HepG2 (cell line): ENCODE measurements around the gene SMTNL1. TPM values are rescaled to one million over a fixed set of nuclear protein-coding genes. Genes with fewer than 3 reads are reported as not detected.
A peak's percentile ranks its signal among the peaks of the same experiment; 100 is the strongest.

Experiments used
- ATRX ChIP-seq: sonication (generic); formaldehyde crosslinking; IDR thresholded peaks from 2 replicates; pipeline ENCODE4 v1.4.0; 2020; ENCODE audit warnings: missing genetic modification reagents, borderline replicate concordance
- CHCHD3 ChIP-seq: sonication (generic); formaldehyde crosslinking; IDR thresholded peaks from 2 replicates; pipeline ENCODE4 v1.8.0; 2022; ENCODE audit warnings: mild to moderate bottlenecking, missing genetic modification reagents, moderate library complexity
- CREB1 ChIP-seq, 2 experiments: fragments of 450-650 bp in 1 of 2; IDR thresholded peaks; 2 replicates each; pipeline ENCODE4 v1.6.1; 2016 to 2017; ENCODE audit warnings: control low read depth in 1 of 2, mild to moderate bottlenecking in 1 of 2, missing compliant biosample characterization in 1 of 2, missing genetic modification characterization in 1 of 2
- DRAP1 ChIP-seq: IDR thresholded peaks from 2 replicates; pipeline ENCODE4 v1.6.1; 2016; ENCODE audit warnings: missing genetic modification reagents, missing compliant biosample characterization
- FOXP1 ChIP-seq, 2 experiments: fragments of 450-650 bp in 1 of 2; IDR thresholded peaks; 2 replicates each; pipeline ENCODE4 v1.6.1; 2017 to 2018; ENCODE audit warnings: antibody characterized with exemption in 1 of 2
- GABPB1 ChIP-seq: IDR thresholded peaks from 2 replicates; pipeline ENCODE4 v1.6.1; 2016; ENCODE audit warnings: mild to moderate bottlenecking, missing genetic modification reagents, moderate library complexity, missing compliant biosample characterization
- HDAC2 ChIP-seq: sonication (generic); formaldehyde crosslinking; IDR thresholded peaks from 2 replicates; pipeline ENCODE4 v1.4.0; 2020; ENCODE audit warnings: missing genetic modification reagents
- HMG20A ChIP-seq: IDR thresholded peaks from 2 replicates; pipeline ENCODE4 v1.6.1; 2016; ENCODE audit warnings: borderline replicate concordance
- KAT2B ChIP-seq: fragments of 150-350 bp; IDR thresholded peaks from 2 replicates; pipeline ENCODE4 v1.6.1; 2014; ENCODE audit warnings: low read depth, low read length, borderline replicate concordance
- MIER3 ChIP-seq: IDR thresholded peaks from 2 replicates; pipeline ENCODE4 v1.6.1; 2016; ENCODE audit warnings: missing compliant biosample characterization, borderline replicate concordance
- NONO ChIP-seq, 2 experiments: fragments of 450-650 bp in 1 of 2; sonication (generic) in 1 of 2; formaldehyde crosslinking in 1 of 2; IDR thresholded peaks in 1 of 2; conservative IDR thresholded peaks in 1 of 2; 2 replicates each; pipeline versions ENCODE4 v1.6.1 to v1.8.0; 2017 to 2022; ENCODE audit warnings: mild to moderate bottlenecking in 1 of 2, missing genetic modification reagents in 1 of 2, moderate library complexity in 1 of 2
- PCBP2 ChIP-seq: fragments of 200-400 bp; formaldehyde crosslinking; optimal IDR thresholded peaks from 2 replicates; pipeline ENCODE3; 2018; ENCODE audit warnings: low read length, low read depth; ENCODE audit not compliant: poor library complexity, severe bottlenecking
- PHF8 ChIP-seq: sonication (generic); formaldehyde crosslinking; IDR thresholded peaks from 2 replicates; pipeline ENCODE4 v1.5.0; 2020; ENCODE audit warnings: missing genetic modification reagents
- RAD51 ChIP-seq: fragments of 450-650 bp; IDR thresholded peaks from 2 replicates; pipeline ENCODE4 v1.6.1; 2016; ENCODE audit warnings: borderline replicate concordance
- RXRB ChIP-seq: IDR thresholded peaks from 2 replicates; pipeline ENCODE4 v1.6.1; 2016; ENCODE audit warnings: borderline replicate concordance, missing genetic modification reagents, missing compliant biosample characterization
- SMC3 ChIP-seq: IDR thresholded peaks from 2 replicates; pipeline ENCODE4 v1.6.1; 2011; ENCODE audit warnings: low read length, improper control_type of control experiment
- SP2 ChIP-seq: sonication (generic); formaldehyde crosslinking; IDR thresholded peaks from 2 replicates; pipeline ENCODE4 v1.5.1; 2020; ENCODE audit warnings: mild to moderate bottlenecking, missing genetic modification reagents
- SP4 ChIP-seq: sonication (generic); formaldehyde crosslinking; IDR thresholded peaks from 2 replicates; pipeline ENCODE4 v1.8.1; 2023; ENCODE audit warnings: mild to moderate bottlenecking, missing genetic modification reagents
- YEATS4 ChIP-seq: sonication (generic); formaldehyde crosslinking; IDR thresholded peaks from 2 replicates; pipeline ENCODE4 v1.4.0; 2020; ENCODE audit warnings: missing genetic modification reagents, borderline replicate concordance
- ZFP36L2 ChIP-seq: sonication (generic); formaldehyde crosslinking; IDR thresholded peaks from 2 replicates; pipeline ENCODE4 v1.4.0; 2020; ENCODE audit warnings: missing genetic modification reagents
- ZMYM4 ChIP-seq: sonication (generic); formaldehyde crosslinking; IDR thresholded peaks from 2 replicates; pipeline ENCODE4 v1.8.1; 2023; ENCODE audit warnings: mild to moderate bottlenecking, missing genetic modification reagents
- ZNF44 ChIP-seq: sonication (generic); formaldehyde crosslinking; IDR thresholded peaks from 2 replicates; pipeline ENCODE4 v1.5.1; 2020; ENCODE audit warnings: mild to moderate bottlenecking, missing genetic modification reagents
- ZNF598 ChIP-seq: sonication (generic); formaldehyde crosslinking; IDR thresholded peaks from 2 replicates; pipeline ENCODE4 v1.5.1; 2020; ENCODE audit warnings: mild to moderate bottlenecking, missing genetic modification reagents, borderline replicate concordance
- ZNF607 ChIP-seq: sonication (generic); formaldehyde crosslinking; IDR thresholded peaks from 2 replicates; pipeline ENCODE4 v1.5.1; 2020; ENCODE audit warnings: missing genetic modification reagents, mild to moderate bottlenecking, borderline replicate concordance
- polyA plus RNA-seq, 8 experiments: library from polyadenylated mRNA; depleted of rRNA in 3 of 8; stranded (reverse) in 7 of 8; unstranded in 1 of 8; fragments of >200 nt; fragmentation: Illumina TruSeq in 4 of 8; extraction: Trizol in 4 of 8; gene quantifications; 2 replicates each; pipeline versions ENCODE4 v1.2.1 to v1.2.3, GENCODE V29; 2011 to 2016; ENCODE audit warnings: low read depth in 4 of 8, missing spikeins in 1 of 8, mixed read lengths in 1 of 8; ENCODE audit not compliant: insufficient read depth in 1 of 8
- total RNA-seq, 5 experiments: library from RNA; depleted of rRNA; stranded (reverse); fragments of >200 nt; fragmentation: Illumina TruSeq; extraction: Trizol; gene quantifications; 2 replicates each; pipeline ENCODE4 v1.2.3, GENCODE V29; 2016; ENCODE audit warnings: low read depth in 1 of 5
- TF ChIP-seq, protein P1 (sequence below): sonication (generic); formaldehyde crosslinking; IDR thresholded peaks from 2 replicates; pipeline ENCODE4 v1.9.0; 2022; ENCODE audit warnings: missing genetic modification reagents, mild to moderate bottlenecking, borderline replicate concordance
- TF ChIP-seq, protein P2 (sequence below): sonication (generic); formaldehyde crosslinking; IDR thresholded peaks from 2 replicates; pipeline ENCODE4 v1.4.0; 2020; ENCODE audit warnings: missing genetic modification reagents

Gene SMTNL1
- total and polyA plus RNA-seq, 2 of the 13 experiments (the other 11 are each of a cell fraction or from before 2014, with no cell fraction given) = 0.04 TPM; not detected in 1

- TF ChIP-seq HDAC2 (CRISPR knock-in tag) (0 out of 2 replicates have a peak, but pooled peaks have one; percentile 21), SP4 (CRISPR knock-in tag) (peak; percentile 65; the same call in 1 of the 2 replicates), ZMYM4 (CRISPR knock-in tag) (peak; percentile 58; the same call in 1 of the 2 replicates), CREB1 (IDR thresholded peaks at IDR 0.05) (no peak), CREB1 (CRISPR knock-in tag; IDR thresholded peaks at IDR 0.05) (no peak), SMC3 (no peak), PCBP2 (no peak), RAD51 (no peak), ATRX (no peak), PHF8 (0 out of 2 replicates have a peak, but pooled peaks have one; percentile 34), RXRB (CRISPR knock-in tag) (peak; percentile 26; the same call in 1 of the 2 replicates), ZNF607 (CRISPR knock-in tag) (no peak), CHCHD3 (no peak), SP2 (CRISPR knock-in tag) (peak; percentile 25; the same call in 1 of the 2 replicates), ZFP36L2 (CRISPR knock-in tag) (no peak), KAT2B (no peak), DRAP1 (CRISPR knock-in tag) (0 out of 2 replicates have a peak, but pooled peaks have one; percentile 42), HMG20A (CRISPR knock-in tag) (no peak), YEATS4 (CRISPR knock-in tag) (0 out of 2 replicates have a peak, but pooled peaks have one; percentile 33), ZNF44 (CRISPR knock-in tag) (no peak), GABPB1 (CRISPR knock-in tag) (peak; percentile 56; the same call in 1 of the 2 replicates), ZNF598 (CRISPR knock-in tag) (no peak), NONO (IDR thresholded peaks at IDR 0.05) (no peak), NONO (CRISPR knock-in tag; conservative IDR thresholded peaks at IDR 0.05) (peak; percentile 42; the same call in 1 of the 2 replicates), FOXP1 (IDR thresholded peaks at IDR 0.05) (no peak), FOXP1 (CRISPR knock-in tag; IDR thresholded peaks at IDR 0.05) (no peak), MIER3 (CRISPR knock-in tag) (no peak)
- TF ChIP-seq, protein P1, sequence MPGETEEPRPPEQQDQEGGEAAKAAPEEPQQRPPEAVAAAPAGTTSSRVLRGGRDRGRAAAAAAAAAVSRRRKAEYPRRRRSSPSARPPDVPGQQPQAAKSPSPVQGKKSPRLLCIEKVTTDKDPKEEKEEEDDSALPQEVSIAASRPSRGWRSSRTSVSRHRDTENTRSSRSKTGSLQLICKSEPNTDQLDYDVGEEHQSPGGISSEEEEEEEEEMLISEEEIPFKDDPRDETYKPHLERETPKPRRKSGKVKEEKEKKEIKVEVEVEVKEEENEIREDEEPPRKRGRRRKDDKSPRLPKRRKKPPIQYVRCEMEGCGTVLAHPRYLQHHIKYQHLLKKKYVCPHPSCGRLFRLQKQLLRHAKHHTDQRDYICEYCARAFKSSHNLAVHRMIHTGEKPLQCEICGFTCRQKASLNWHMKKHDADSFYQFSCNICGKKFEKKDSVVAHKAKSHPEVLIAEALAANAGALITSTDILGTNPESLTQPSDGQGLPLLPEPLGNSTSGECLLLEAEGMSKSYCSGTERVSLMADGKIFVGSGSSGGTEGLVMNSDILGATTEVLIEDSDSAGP (CRISPR knock-in tag) = peak; percentile 51; the same call in 1 of the 2 replicates
- TF ChIP-seq, protein P2, sequence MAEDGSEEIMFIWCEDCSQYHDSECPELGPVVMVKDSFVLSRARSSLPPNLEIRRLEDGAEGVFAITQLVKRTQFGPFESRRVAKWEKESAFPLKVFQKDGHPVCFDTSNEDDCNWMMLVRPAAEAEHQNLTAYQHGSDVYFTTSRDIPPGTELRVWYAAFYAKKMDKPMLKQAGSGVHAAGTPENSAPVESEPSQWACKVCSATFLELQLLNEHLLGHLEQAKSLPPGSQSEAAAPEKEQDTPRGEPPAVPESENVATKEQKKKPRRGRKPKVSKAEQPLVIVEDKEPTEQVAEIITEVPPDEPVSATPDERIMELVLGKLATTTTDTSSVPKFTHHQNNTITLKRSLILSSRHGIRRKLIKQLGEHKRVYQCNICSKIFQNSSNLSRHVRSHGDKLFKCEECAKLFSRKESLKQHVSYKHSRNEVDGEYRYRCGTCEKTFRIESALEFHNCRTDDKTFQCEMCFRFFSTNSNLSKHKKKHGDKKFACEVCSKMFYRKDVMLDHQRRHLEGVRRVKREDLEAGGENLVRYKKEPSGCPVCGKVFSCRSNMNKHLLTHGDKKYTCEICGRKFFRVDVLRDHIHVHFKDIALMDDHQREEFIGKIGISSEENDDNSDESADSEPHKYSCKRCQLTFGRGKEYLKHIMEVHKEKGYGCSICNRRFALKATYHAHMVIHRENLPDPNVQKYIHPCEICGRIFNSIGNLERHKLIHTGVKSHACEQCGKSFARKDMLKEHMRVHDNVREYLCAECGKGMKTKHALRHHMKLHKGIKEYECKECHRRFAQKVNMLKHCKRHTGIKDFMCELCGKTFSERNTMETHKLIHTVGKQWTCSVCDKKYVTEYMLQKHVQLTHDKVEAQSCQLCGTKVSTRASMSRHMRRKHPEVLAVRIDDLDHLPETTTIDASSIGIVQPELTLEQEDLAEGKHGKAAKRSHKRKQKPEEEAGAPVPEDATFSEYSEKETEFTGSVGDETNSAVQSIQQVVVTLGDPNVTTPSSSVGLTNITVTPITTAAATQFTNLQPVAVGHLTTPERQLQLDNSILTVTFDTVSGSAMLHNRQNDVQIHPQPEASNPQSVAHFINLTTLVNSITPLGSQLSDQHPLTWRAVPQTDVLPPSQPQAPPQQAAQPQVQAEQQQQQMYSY = no peak
Observed at GRCh38 chr11:57499413-57499982, 37.9 kb upstream of the SMTNL1 start (continued).
